GM18511 (cell line): ENCODE results near the gene BET1L.
"Not testable (repeated sequence)": the region's sequence is repeated elsewhere in the genome, so short reads cannot be mapped to it uniquely, and the experiment has no call there.

Source experiments
- ATAC-seq: cut with Tn5 transposase; IDR thresholded peaks from one replicate; pipeline ENCODE4 v1.9.1; 2021; ENCODE audit warnings: mild to moderate bottlenecking, moderate library complexity; ENCODE audit not compliant: unreplicated experiment

BET1L gene, protein sequence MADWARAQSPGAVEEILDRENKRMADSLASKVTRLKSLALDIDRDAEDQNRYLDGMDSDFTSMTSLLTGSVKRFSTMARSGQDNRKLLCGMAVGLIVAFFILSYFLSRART

GRCh38 chr11:207208-207862 is at the start of gene BET1L, which contains the start of gene RIC8A:
TSS of gene BET1L (minus strand) at chr11:207399. CDS start at chr11:207321, 78 bp downstream.
TSS of gene RIC8A (plus strand) at chr11:207708. CDS start at chr11:208855, 1,147 bp downstream.
- peak; percentile 80 for ATAC-seq

GRCh38 chr11:255816-256215 is 48.6 kb upstream of the BET1L start:
- ATAC-seq = no peak

- no peak for ATAC-seq
Observed at GRCh38 chr11:255176-255575, 48.0 kb upstream of the BET1L start.

DNA sequence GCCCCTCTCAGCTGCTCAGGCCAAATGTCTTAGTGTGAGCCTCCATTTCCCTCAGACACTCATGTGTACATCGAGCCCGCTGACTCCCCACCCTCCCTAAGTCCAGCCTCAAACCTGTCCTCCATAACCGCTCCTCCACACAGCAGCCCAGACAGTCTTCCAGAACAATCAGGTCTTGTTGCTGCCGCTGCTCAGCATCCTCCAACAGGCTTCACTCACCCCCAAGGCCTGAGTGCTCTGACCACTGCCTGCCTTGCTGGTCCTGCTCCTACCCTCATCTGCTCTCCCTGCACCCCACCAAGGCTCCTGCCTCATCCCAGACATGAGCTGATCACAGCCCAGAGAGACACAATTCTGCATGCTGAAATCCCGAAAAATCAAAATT is 46.7 kb upstream of the BET1L start:
- ATAC-seq = no peak

- no peak for ATAC-seq
Observed at GRCh38 chr11:253160-253885, 46.1 kb upstream of the BET1L start.

DNA sequence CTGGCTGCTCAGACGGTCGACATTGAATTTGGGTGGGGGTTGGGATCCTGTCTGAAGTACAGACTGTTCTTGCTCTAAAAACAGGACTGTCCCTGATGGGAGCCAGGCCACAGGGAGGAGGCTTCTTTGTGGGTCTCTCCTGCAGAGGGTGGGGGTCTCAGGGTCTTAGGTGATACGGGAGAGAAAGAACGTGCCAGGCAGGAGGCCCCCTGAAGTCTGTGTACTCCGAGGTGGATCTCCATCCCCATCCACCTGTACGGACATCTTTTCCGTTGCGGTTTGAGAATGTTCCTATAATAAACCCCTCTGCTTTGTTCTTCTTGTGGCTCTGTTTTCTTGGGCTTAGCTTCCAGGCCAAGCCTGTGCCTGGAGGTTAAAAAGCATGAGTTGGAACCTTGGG is 45.5 kb upstream of the BET1L start:
- no peak for ATAC-seq

DNA sequence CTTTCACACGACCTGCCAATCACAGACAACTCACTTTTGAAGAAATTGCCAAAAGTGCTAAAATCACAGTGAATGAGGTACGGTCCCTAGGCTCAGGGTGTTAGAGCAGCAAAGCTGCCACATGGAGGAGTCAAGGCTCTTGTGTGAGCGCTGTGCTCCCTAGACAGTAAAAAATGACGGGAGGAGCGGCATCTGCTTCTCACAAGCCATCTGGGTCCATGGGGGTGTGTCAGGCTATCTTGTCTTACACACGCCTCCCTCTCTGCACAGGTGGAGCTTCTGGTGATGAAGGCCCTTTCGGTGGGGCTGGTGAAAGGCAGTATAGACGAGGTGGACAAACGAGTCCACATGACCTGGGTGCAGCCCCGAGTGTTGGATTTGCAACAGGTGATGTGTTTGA is 44.4 kb upstream of the BET1L start:
- ATAC-seq = no peak

- ATAC-seq = no peak
Observed at GRCh38 chr11:250740-251299, 43.6 kb upstream of the BET1L start.

GRCh38 chr11:250274-250673 is 43.1 kb upstream of the BET1L start:
- no peak for ATAC-seq

GRCh38 chr11:249062-249461 is 41.9 kb upstream of the BET1L start:
- no peak for ATAC-seq

DNA sequence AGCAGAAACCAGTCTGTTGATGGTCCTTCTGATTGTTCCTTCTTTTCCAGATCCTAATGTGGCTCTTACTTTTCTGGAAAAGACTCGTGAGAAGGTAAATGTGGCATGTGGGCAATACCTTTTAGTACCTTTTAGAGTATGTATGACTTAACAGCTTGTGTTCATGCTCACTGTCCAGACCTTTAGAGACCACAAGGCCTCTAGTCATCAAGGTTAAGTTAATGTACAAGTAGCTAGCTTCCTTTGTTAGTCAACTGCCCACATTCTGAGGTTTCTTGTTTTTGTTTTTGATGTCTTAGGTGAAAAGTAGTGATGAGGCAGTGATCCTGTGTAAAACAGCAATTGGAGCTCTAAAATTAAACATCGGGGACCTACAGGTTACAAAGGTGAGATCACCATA is 37.2 kb upstream of the BET1L start:
- no peak for ATAC-seq

DNA sequence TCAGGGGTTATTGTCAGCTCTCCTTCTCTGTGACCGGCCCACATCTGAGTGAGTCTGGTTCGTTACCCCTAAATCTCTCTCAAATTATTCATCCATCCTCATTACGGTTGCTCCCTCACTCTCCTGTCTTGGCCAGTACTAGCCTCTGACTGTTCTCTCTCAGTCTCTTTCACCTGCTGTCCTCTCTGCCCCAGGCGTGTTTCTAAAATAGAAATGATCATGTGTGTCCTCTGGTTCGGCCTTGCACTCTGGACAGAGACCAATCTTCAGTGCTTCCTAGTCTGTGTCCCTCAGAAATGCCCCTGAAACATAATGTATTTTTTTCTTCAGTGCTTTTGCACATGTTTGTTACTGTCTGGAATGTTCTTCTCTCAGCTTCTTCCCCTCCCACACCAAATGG is 34.4 kb upstream of the BET1L start:
- ATAC-seq = no peak

DNA sequence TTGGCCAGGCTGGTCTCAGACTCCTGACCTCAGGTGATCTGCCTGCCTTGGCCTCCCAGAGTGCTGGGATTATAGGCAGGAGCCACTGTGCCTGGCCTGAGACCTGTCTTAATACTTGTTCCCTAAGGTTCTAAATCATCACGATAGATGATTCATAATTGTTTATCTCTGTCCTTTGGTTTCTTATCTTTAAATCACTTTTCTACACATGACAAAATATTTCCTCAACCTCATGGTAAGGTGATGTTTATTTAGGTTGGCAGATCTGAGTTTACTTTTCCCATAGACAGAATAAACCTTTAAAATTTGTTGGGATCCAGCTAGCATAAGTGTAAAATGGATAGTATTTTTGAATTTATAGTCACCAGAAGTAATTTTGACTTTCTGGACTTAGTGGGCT is 33.1 kb upstream of the BET1L start:
- no peak for ATAC-seq

DNA sequence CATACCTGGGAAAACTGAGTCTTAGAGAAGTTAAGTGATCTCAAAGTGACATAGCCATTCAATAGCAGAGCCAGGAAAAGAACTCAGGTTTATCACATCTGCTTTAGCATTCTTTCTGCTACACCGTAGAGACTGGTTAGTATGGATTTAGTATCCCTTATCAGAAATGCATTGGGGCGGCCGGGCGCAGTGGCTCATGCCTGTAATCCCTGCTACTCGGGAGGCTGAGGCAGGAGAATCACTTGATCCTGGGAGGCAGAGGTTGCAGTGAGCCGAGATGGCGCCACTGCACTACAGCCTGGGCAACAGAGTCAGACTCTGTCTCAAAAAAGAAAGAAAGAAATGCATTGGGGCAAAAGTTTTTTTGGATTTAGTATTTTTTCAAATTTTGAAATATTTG is 31.1 kb upstream of the BET1L start:
- not testable (repeated sequence) for ATAC-seq

GRCh38 chr11:236774-237767 is 29.9 kb upstream of the BET1L start, which contains the start of gene PSMD13:
TSS of gene PSMD13 (plus strand) at chr11:236976. CDS start at chr11:237050, 74 bp downstream.
- ATAC-seq = peak; percentile 86

DNA sequence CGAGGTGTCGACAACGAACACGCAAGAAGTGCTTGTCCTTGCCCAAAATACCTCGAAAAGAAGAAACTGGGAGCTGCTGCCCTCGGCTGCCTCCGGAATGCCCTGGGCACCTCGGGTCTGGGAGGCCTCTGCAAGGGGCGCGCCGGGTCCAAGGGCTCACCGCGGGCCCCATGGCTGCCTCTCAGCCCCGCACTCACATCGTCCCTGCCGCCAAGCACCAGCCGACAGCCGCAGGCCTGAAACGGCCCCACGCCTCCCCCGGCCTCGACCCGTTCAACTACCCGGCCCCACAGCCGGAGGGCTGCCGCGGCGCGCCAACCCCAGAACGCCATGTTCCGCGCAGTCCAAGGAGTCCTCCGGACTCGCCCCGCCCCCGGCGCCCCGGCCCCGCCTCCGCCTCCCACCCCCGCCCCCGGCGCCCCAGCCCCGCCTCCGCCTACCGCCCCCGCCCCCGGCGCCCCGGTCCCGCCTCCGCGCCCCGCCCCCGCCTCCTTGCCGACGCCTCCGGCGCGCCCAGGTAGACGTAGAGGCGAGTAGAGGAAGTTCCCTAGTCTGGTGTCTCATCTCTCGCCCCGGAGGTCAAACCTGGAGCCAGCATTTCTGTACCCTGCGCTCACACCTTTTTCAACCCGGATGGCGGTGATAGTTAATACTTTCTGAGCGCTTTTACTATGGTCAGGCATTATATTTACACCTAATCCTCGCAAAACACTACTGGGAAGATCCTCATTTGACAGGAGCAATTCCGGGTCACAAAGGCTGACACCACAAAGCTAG is 29.0 kb upstream of the BET1L start, which contains the start of gene SIRT3:
Gene SIRT3 (minus strand): TSS at position 346 of the 777 bp plus-strand sequence. CDS start 14 bp downstream, at position 332.
- peak; percentile 88 for ATAC-seq

- ATAC-seq = peak; percentile 32
Observed at GRCh38 chr11:235609-235996, 28.4 kb upstream of the BET1L start.

DNA sequence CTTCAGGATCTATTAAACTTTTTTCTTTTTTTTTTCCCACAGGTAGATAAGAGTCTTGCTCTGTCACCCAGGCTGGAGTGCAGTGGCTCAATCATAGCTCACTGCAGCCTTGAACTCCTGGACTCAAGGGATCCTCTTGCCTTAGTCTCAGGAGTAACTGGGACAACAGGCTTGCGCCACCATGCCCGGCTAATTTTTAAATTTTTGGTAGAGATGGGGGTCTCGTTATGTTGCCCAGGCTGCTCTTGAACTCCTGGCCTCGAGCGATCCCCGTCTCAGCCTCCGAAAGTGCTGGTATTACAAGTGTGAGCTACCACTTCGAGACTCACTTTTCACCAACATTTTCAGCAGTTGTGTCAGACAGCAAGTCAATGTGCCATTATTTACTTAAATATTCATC is 28.0 kb upstream of the BET1L start:
- ATAC-seq = no peak

GRCh38 chr11:232783-233565 is 25.8 kb upstream of the BET1L start:
- ATAC-seq = no peak
